Sciatic nerve (tissue), 2 donors: ENCODE results near the gene BTN3A1. TPM values are rescaled to one million over a fixed set of nuclear protein-coding genes. Genes with fewer than 3 reads are reported as not detected.
"Not testable (repeated sequence)": the region's sequence is repeated elsewhere in the genome, so short reads cannot be mapped to it uniquely, and the experiment has no call there.

ENCODE experiments used
- ATAC-seq: fragments of 200-7000 bp; cut with Tn5 transposase; one replicate; pipeline ENCODE4 v1.9.1; 2020; ENCODE audit warnings: mild to moderate bottlenecking, moderate library complexity
- DNase-seq: peaks from one replicate; pipeline ENCODE4 v3.0.0-alpha.2; 2020; ENCODE audit warnings: low spot score
- intact Hi-C: fragments of 100-400 bp; cut with DNase I; formaldehyde crosslinking; loops from one replicate; pipeline ENCODE4 v1.14.2; 2022
- total RNA-seq: library from RNA; stranded (reverse); fragmentation: NEBNext Ultra II Directional; extraction: Animal tissue kit (Norgen Biotek cat#: 25700); gene quantifications from one replicate; pipeline ENCODE4 v1.2.1, GENCODE V29; 2021
- donor health status: DM: no; HTN: no; CAD: no.
- donor health status: DM: no; HTN: no; CAD: no.

Gene BTN3A1
- total RNA-seq, 1 donor from 2014 or later, result 30.1 TPM

GRCh38 chr6:26408828-26409730 is 7.0 kb downstream of the BTN3A1 start:
- DNase-seq (no peak), ATAC-seq (no peak)
- intact Hi-C loops, result no loop called here

- intact Hi-C loops, result no loop called here
- ATAC-seq (no peak), DNase-seq (no peak)
Measured at GRCh38 chr6:26411751-26412150, 9.7 kb downstream of the BTN3A1 start.

GRCh38 chr6:26412228-26412627 is 10.2 kb downstream of the BTN3A1 start:
- no peak for ATAC-seq
- no peak for DNase-seq
- intact Hi-C loops, result no loop called here

- no peak for ATAC-seq
- no peak for DNase-seq
- intact Hi-C loops, result no loop called here
Measured at GRCh38 chr6:26412954-26413353, 10.9 kb downstream of the BTN3A1 start.

GRCh38 chr6:26414281-26414680 is 12.2 kb downstream of the BTN3A1 start:
- ATAC-seq (no peak), DNase-seq (no peak)
- intact Hi-C loops, result no loop called here

- ATAC-seq, result no peak
- DNase-seq, result no peak
- intact Hi-C loops, result no loop called here
Measured at GRCh38 chr6:26415036-26415614, 13.1 kb downstream of the BTN3A1 start.

- intact Hi-C loops, result no loop called here
- no peak for DNase-seq
Measured at GRCh38 chr6:26415791-26416190, 13.7 kb downstream of the BTN3A1 start.

GRCh38 chr6:26416288-26416687 is 14.2 kb downstream of the BTN3A1 start:
- intact Hi-C loops, result no loop called here
- no peak for DNase-seq

More at GRCh38 chr6:26415791-26416190, 13.7 kb downstream of the BTN3A1 start:
- ATAC-seq, result no peak

GRCh38 chr6:26418077-26418476 is 16.0 kb downstream of the BTN3A1 start:
- intact Hi-C loops, ATAC-seq, DNase-seq: not testable (repeated sequence)

More at GRCh38 chr6:26416288-26416687, 14.2 kb downstream of the BTN3A1 start:
- ATAC-seq, result no peak

- ATAC-seq, intact Hi-C loops, DNase-seq: not testable (repeated sequence)
Measured at GRCh38 chr6:26418795-26419194, 16.7 kb downstream of the BTN3A1 start.

GRCh38 chr6:26420688-26421171 is 18.7 kb downstream of the BTN3A1 start:
- ATAC-seq, result peak; percentile 45
- DNase-seq, result no peak
- intact Hi-C loops, result no loop called here

- ATAC-seq, result peak; percentile 100
- DNase-seq, result peak; percentile 77
- intact Hi-C loops, result no loop called here
Measured at GRCh38 chr6:26421259-26422144, 19.4 kb downstream of the BTN3A1 start.

- DNase-seq (no peak), ATAC-seq (no peak)
- intact Hi-C loops, result no loop called here
Measured at GRCh38 chr6:26422329-26422728, 20.3 kb downstream of the BTN3A1 start.

- DNase-seq (no peak), ATAC-seq (no peak)
- intact Hi-C loops, result no loop called here
Measured at GRCh38 chr6:26426691-26427450, 24.8 kb downstream of the BTN3A1 start.

- DNase-seq, result no peak
- intact Hi-C loops, result no loop called here
Measured at GRCh38 chr6:26427451-26427809, 25.4 kb downstream of the BTN3A1 start.

GRCh38 chr6:26428206-26428605 is 26.1 kb downstream of the BTN3A1 start:
- ATAC-seq (no peak), DNase-seq (no peak)
- intact Hi-C loops, result no loop called here

More at GRCh38 chr6:26427451-26427809, 25.4 kb downstream of the BTN3A1 start:
- ATAC-seq, result no peak

GRCh38 chr6:26430787-26431186 is 28.7 kb downstream of the BTN3A1 start:
- intact Hi-C loops, result no loop called here
- ATAC-seq (peak; percentile 4), DNase-seq (no peak)
